SJCRH30 (cell line): ENCODE results near the gene LRRC25. TPM values are rescaled to one million over a fixed set of nuclear protein-coding genes. Genes with fewer than 3 reads are reported as not detected.
"Not testable (repeated sequence)": the region's sequence is repeated elsewhere in the genome, so short reads cannot be mapped to it uniquely, and the experiment has no call there.

Source experiments
- DNase-seq, 2 experiments: peaks; one replicate each; pipeline ENCODE4 v3.0.0-alpha.2; 2015 to 2020
- H3K27ac ChIP-seq: fragments of 250-450 bp; sonication (Bioruptor Pico); 2 replicates; pipeline ENCODE4 v1.5.1; 2020; ENCODE audit warnings: mild to moderate bottlenecking, moderate library complexity
- H3K27me3 ChIP-seq: fragments of 250-450 bp; sonication (Bioruptor Pico); 2 replicates; pipeline ENCODE4 v1.5.1; 2020; ENCODE audit warnings: mild to moderate bottlenecking, moderate library complexity
- H3K36me3 ChIP-seq: fragments of 250-450 bp; sonication (Bioruptor Pico); 2 replicates; pipeline ENCODE4 v1.5.1; 2020; ENCODE audit warnings: mild to moderate bottlenecking, moderate library complexity
- H3K4me1 ChIP-seq: fragments of 250-450 bp; sonication (Bioruptor Pico); 2 replicates; pipeline ENCODE4 v1.5.1; 2020; ENCODE audit warnings: mild to moderate bottlenecking, moderate library complexity
- H3K4me3 ChIP-seq: fragments of 250-450 bp; sonication (Bioruptor Pico); 2 replicates; pipeline ENCODE4 v1.5.1; 2020; ENCODE audit warnings: mild to moderate bottlenecking, moderate library complexity
- H3K9me3 ChIP-seq: fragments of 250-450 bp; sonication (Bioruptor Pico); replicated peaks from 2 replicates; pipeline ENCODE4 v1.5.1; 2020; ENCODE audit warnings: mild to moderate bottlenecking, moderate library complexity
- total RNA-seq: library from RNA; depleted of rRNA; stranded (reverse); fragments of >200 nt; shearing (Covaris generic); gene quantifications from 2 replicates; pipeline ENCODE4 v1.2.3, GENCODE V29; 2014

LRRC25 gene
- total RNA-seq, 1 experiment from 2014 or later: not detected

GRCh38 chr19:18412610-18413239 lies 15.3 kb upstream of the LRRC25 start:
- Histone ChIP-seq H3K4me1 (peaks cover 20% of the 10 kb centered on the region), H3K4me3 (no peak overlapping the region), H3K27ac (no peak overlapping the region), H3K36me3 (no peaks in the 10 kb centered on the region), H3K9me3 (no peaks in the 10 kb centered on the region), H3K27me3 (no peaks in the 10 kb centered on the region)
- DNase-seq: no peak

GRCh38 chr19:18408053-18408476 lies 10.6 kb upstream of the LRRC25 start:
- peak; percentile 52 to 74 for DNase-seq

GRCh38 chr19:18406749-18407148 lies 9.3 kb upstream of the LRRC25 start:
- no peak for DNase-seq
- no peaks in the 10 kb centered on the region for H3K4me1 ChIP-seq
- H3K36me3 ChIP-seq: no peaks in the 10 kb centered on the region
- no peak overlapping the region for H3K27ac ChIP-seq
- no peaks in the 10 kb centered on the region for H3K9me3 ChIP-seq
- H3K4me3 ChIP-seq: no peak overlapping the region
- no peaks in the 10 kb centered on the region for H3K27me3 ChIP-seq

More at GRCh38 chr19:18408053-18408476, 10.6 kb upstream of the LRRC25 start:
- H3K9me3 ChIP-seq: no peaks in the 10 kb centered on the region
- H3K36me3 ChIP-seq: no peaks in the 10 kb centered on the region
- no peak overlapping the region for H3K4me3 ChIP-seq
- no peak overlapping the region for H3K27ac ChIP-seq
- H3K4me1 ChIP-seq: no peaks in the 10 kb centered on the region
- H3K27me3 ChIP-seq: no peaks in the 10 kb centered on the region

- H3K27me3 ChIP-seq, H3K9me3 ChIP-seq, DNase-seq, H3K27ac ChIP-seq, H3K36me3 ChIP-seq, H3K4me1 ChIP-seq, H3K4me3 ChIP-seq: not testable (repeated sequence)
Measured at GRCh38 chr19:18405754-18406153, 8.3 kb upstream of the LRRC25 start.

GRCh38 chr19:18402455-18403248 lies 5.2 kb upstream of the LRRC25 start:
- H3K27ac ChIP-seq: not testable (repeated sequence)

GRCh38 chr19:18401580-18402112 lies 4.2 kb upstream of the LRRC25 start:
- Histone ChIP-seq H3K4me3 (no peak overlapping the region), H3K9me3 (no peaks in the 10 kb centered on the region), H3K36me3 (no peaks in the 10 kb centered on the region), H3K27me3 (peaks cover 19% of the 10 kb centered on the region; the same call in 1 of the 2 replicates), H3K4me1 (no peaks in the 10 kb centered on the region; the same call in 1 of the 2 replicates), H3K27ac (no peak overlapping the region)
- peak; percentile 52 to 64 for DNase-seq

More at GRCh38 chr19:18402455-18403248, 5.2 kb upstream of the LRRC25 start:
- not testable (repeated sequence) for H3K27me3 ChIP-seq, H3K9me3 ChIP-seq, H3K36me3 ChIP-seq, H3K4me1 ChIP-seq, H3K4me3 ChIP-seq, DNase-seq

GRCh38 chr19:18399008-18399407 lies 1.6 kb upstream of the LRRC25 start:
- Histone ChIP-seq H3K9me3 (no peaks in the 10 kb centered on the region), H3K4me3 (no peak overlapping the region), H3K27me3 (peaks cover 25% of the 10 kb centered on the region; the same call in 1 of the 2 replicates), H3K27ac (no peak overlapping the region), H3K36me3 (no peaks in the 10 kb centered on the region), H3K4me1 (no peaks in the 10 kb centered on the region; the same call in 1 of the 2 replicates)
- no peak for DNase-seq

GRCh38 chr19:18396471-18397241 lies 766 bp downstream of the LRRC25 start:
- no peak for DNase-seq
- no peaks in the 10 kb centered on the region; the same call in 1 of the 2 replicates for H3K4me1 ChIP-seq
- no peaks in the 10 kb centered on the region for H3K36me3 ChIP-seq
- no peak overlapping the region for H3K4me3 ChIP-seq
- H3K27ac ChIP-seq: no peak overlapping the region
- peaks cover 25% of the 10 kb centered on the region; the same call in 1 of the 2 replicates for H3K27me3 ChIP-seq
- H3K9me3 ChIP-seq: no peaks in the 10 kb centered on the region

GRCh38 chr19:18393836-18394235 lies 3.6 kb downstream of the LRRC25 start:
- no peaks in the 10 kb centered on the region; the same call in 1 of the 2 replicates for H3K4me1 ChIP-seq
- H3K36me3 ChIP-seq: peaks cover 12% of the 10 kb centered on the region
- no peak overlapping the region for H3K4me3 ChIP-seq
- DNase-seq: no peak
- H3K27ac ChIP-seq: no peak overlapping the region
- no peaks in the 10 kb centered on the region for H3K9me3 ChIP-seq
- H3K27me3 ChIP-seq: peaks cover 25% of the 10 kb centered on the region; the same call in 1 of the 2 replicates

- H3K4me1 ChIP-seq: no peaks in the 10 kb centered on the region; the same call in 1 of the 2 replicates
- no peak overlapping the region for H3K4me3 ChIP-seq
- H3K27ac ChIP-seq: no peak overlapping the region
- H3K36me3 ChIP-seq: peaks cover 14% of the 10 kb centered on the region
- no peaks in the 10 kb centered on the region for H3K9me3 ChIP-seq
- DNase-seq: no peak
- H3K27me3 ChIP-seq: peaks cover 19% of the 10 kb centered on the region; the same call in 1 of the 2 replicates
Measured at GRCh38 chr19:18392926-18393325, 4.5 kb downstream of the LRRC25 start.

- no peak for DNase-seq
Measured at GRCh38 chr19:18392417-18392816, 5.0 kb downstream of the LRRC25 start.

GRCh38 chr19:18391509-18392075 lies 5.8 kb downstream of the LRRC25 start:
- H3K4me3 ChIP-seq: no peak overlapping the region
- peaks cover 14% of the 10 kb centered on the region for H3K36me3 ChIP-seq
- peaks cover 5% of the 10 kb centered on the region; the same call in 1 of the 2 replicates for H3K27me3 ChIP-seq
- no peak for DNase-seq
- H3K27ac ChIP-seq: no peak overlapping the region
- no peaks in the 10 kb centered on the region for H3K9me3 ChIP-seq
- H3K4me1 ChIP-seq: peaks cover under 1% of the 10 kb centered on the region; the same call in 1 of the 2 replicates

More at GRCh38 chr19:18392417-18392816, 5.0 kb downstream of the LRRC25 start:
- no peaks in the 10 kb centered on the region for H3K9me3 ChIP-seq
- no peaks in the 10 kb centered on the region; the same call in 1 of the 2 replicates for H3K4me1 ChIP-seq
- H3K27me3 ChIP-seq: peaks cover 14% of the 10 kb centered on the region; the same call in 1 of the 2 replicates
- peaks cover 14% of the 10 kb centered on the region for H3K36me3 ChIP-seq
- no peak overlapping the region for H3K27ac ChIP-seq
- no peak overlapping the region for H3K4me3 ChIP-seq

- Histone ChIP-seq H3K27me3 (no peaks in the 10 kb centered on the region), H3K27ac (no peak overlapping the region), H3K36me3 (peaks cover 14% of the 10 kb centered on the region), H3K9me3 (no peaks in the 10 kb centered on the region), H3K4me1 (peaks cover 2% of the 10 kb centered on the region; the same call in 1 of the 2 replicates), H3K4me3 (no peak overlapping the region)
- peak in 1 of 2 experiments; percentile 43 for DNase-seq
Measured at GRCh38 chr19:18390065-18390907, 7.1 kb downstream of the LRRC25 start.
